Measurements from ENCODE around the gene VAV3. TPM values are rescaled to one million over a fixed set of nuclear protein-coding genes. Genes with fewer than 3 reads are reported as not detected.
"Not testable (repeated sequence)": the region's sequence is repeated elsewhere in the genome, so short reads cannot be mapped to it uniquely, and the experiment has no call there.

Gene VAV3
- total RNA-seq, 1 donor from 2014 or later: 11.3 TPM

- H3K4me1 ChIP-seq: peaks cover 8% of the 10 kb centered on the region
- H3K4me3 ChIP-seq: no peak overlapping the region
- H3K9me3 ChIP-seq: no peaks in the 10 kb centered on the region
- H3K36me3 ChIP-seq: no peaks in the 10 kb centered on the region
- DNase-seq (no peak), ATAC-seq (peak; percentile 26 to 27)
- TF ChIP-seq CTCF (IDR thresholded peaks at IDR 0.05): no peak
- no peaks in the 10 kb centered on the region for H3K27me3 ChIP-seq (ENCODE audit: low read depth)
- intact Hi-C loops (cut with DNase I): no loop called here
- H3K27ac ChIP-seq: no peak overlapping the region
These were observed 67.3 kb downstream of the VAV3 start for GRCh38 chr1:107897438-107898345.

- no peaks in the 10 kb centered on the region for H3K36me3 ChIP-seq
- intact Hi-C loops (cut with DNase I): no loop called here
- H3K9me3 ChIP-seq: no peaks in the 10 kb centered on the region
- no peak for ATAC-seq
- no peaks in the 10 kb centered on the region for H3K27me3 ChIP-seq (ENCODE audit: low read depth)
- no peak overlapping the region for H3K4me3 ChIP-seq
- DNase-seq: no peak
- H3K27ac ChIP-seq: no peak overlapping the region
- no peak for TF ChIP-seq CTCF (IDR thresholded peaks at IDR 0.05)
- H3K4me1 ChIP-seq: peaks cover 8% of the 10 kb centered on the region
These were observed 68.0 kb downstream of the VAV3 start for GRCh38 chr1:107896936-107897335.

GRCh38 chr1:107896401-107896800 lies 68.6 kb downstream of the VAV3 start:
- Histone ChIP-seq H3K9me3 (no peaks in the 10 kb centered on the region), H3K4me3 (no peak overlapping the region)
- intact Hi-C loops (cut with DNase I): no loop called here

GRCh38 chr1:107895403-107896191 lies 69.4 kb downstream of the VAV3 start:
- H3K4me1 ChIP-seq: peaks cover 8% of the 10 kb centered on the region
- TF ChIP-seq CTCF (IDR thresholded peaks at IDR 0.05): no peak
- intact Hi-C loops (cut with DNase I): no loop called here
- H3K4me3 ChIP-seq: no peak overlapping the region
- ATAC-seq: no peak
- no peaks in the 10 kb centered on the region for H3K27me3 ChIP-seq (ENCODE audit: low read depth)
- no peak for DNase-seq
- no peaks in the 10 kb centered on the region for H3K9me3 ChIP-seq
- H3K36me3 ChIP-seq: no peaks in the 10 kb centered on the region
- no peak overlapping the region for H3K27ac ChIP-seq

More at GRCh38 chr1:107896401-107896800, 68.6 kb downstream of the VAV3 start:
- no peaks in the 10 kb centered on the region for H3K36me3 ChIP-seq
- H3K4me1 ChIP-seq: peaks cover 8% of the 10 kb centered on the region
- TF ChIP-seq CTCF (IDR thresholded peaks at IDR 0.05): no peak
- ATAC-seq (no peak), DNase-seq (no peak)
- no peaks in the 10 kb centered on the region for H3K27me3 ChIP-seq (ENCODE audit: low read depth)
- H3K27ac ChIP-seq: no peak overlapping the region

GRCh38 chr1:107894605-107895004 lies 70.4 kb downstream of the VAV3 start:
- peaks cover 8% of the 10 kb centered on the region for H3K4me1 ChIP-seq
- H3K36me3 ChIP-seq: no peaks in the 10 kb centered on the region
- H3K27ac ChIP-seq: no peak overlapping the region
- H3K27me3 ChIP-seq (ENCODE audit: low read depth): no peaks in the 10 kb centered on the region
- TF ChIP-seq CTCF (IDR thresholded peaks at IDR 0.05): no peak
- ATAC-seq (no peak), DNase-seq (no peak)
- no peak overlapping the region for H3K4me3 ChIP-seq
- intact Hi-C loops (cut with DNase I): no loop called here
- no peaks in the 10 kb centered on the region for H3K9me3 ChIP-seq

GRCh38 chr1:107893350-107893749 lies 71.6 kb downstream of the VAV3 start:
- intact Hi-C loops (cut with DNase I): not testable (repeated sequence)

More at GRCh38 chr1:107893350-107893749, 71.6 kb downstream of the VAV3 start:
- H3K9me3 ChIP-seq; ATAC-seq; H3K27me3 ChIP-seq (ENCODE audit: low read depth); H3K4me3 ChIP-seq; H3K36me3 ChIP-seq; H3K4me1 ChIP-seq; DNase-seq; H3K27ac ChIP-seq: not testable (repeated sequence)
